Measurements from ENCODE around the gene PVALEF.

GRCh38 chr17:81221371-81221841 lies 56.1 kb downstream of the PVALEF start:
- no peak for TF ChIP-seq EZH2 (IDR thresholded peaks at IDR 0.05; ENCODE audit: low read length)
- TF ChIP-seq CTCF (optimal IDR thresholded peaks at IDR 0.05 in 1 of 3, IDR thresholded peaks at IDR 0.05 in 1 of 3, conservative IDR thresholded peaks at IDR 0.05 in 1 of 3; ENCODE audit: extremely low read depth in 1 of 3, insufficient read depth in 2 of 3, low read length in 3 of 3), result no peak

Measured in keratinocyte (primary cell).